ENCODE data around the gene ABCF1.

- TF ChIP-seq CTCF (conservative IDR thresholded peaks at IDR 0.05 in 1 of 2, IDR thresholded peaks at IDR 0.05 in 1 of 2; ENCODE audit: extremely low read depth in 1 of 2, insufficient read depth in 1 of 2, low read depth in 1 of 2, low read length in 2 of 2) (no peak), EZH2 (IDR thresholded peaks at IDR 0.05; ENCODE audit: borderline replicate concordance, low read length) (no peak)
Observed at GRCh38 chr6:30592287-30592686, 21.0 kb downstream of the ABCF1 start.
